ENCODE data around the gene EXD2.

DNA sequence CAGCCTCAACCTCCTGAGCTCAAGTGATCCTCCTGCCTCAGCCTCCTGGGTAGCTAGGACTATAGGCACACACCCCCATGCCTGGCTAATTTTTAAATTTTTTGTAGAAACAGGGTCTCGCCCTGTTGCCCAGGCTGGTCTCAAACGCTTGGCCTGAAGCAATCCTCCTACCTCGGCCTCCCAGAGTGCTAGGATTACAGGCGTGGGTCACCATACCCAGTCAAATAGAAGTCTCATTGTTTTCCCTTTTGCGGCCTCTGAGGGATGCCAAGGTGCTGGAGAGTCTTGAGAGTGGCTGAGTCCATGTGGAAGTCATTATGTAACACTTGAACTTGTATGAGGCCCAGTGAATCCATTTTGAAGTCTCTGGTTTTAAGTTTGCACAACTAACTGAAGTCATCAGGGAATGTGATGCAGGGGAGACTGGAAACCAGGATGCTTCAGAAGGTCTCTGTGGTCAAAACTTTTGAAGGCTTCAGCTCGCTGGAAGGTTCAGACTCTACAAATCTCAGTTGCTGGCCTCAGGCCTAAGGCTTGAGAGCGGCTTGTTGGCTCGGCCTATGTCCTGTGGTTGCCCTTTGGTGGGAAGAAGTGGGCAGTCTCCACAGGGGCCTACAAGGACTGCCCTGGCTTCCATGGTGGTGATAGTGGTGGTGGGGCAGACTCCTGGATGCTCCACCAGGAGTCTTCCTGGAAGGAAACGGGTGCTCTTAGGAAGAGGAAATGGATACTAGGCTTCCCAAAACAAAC is 97.8 kb downstream of the EXD2 start:
- TF ChIP-seq POLR2A (IDR thresholded peaks at IDR 0.05) (no peak), EP300 (IDR thresholded peaks at IDR 0.05) (no peak), POLR2AphosphoS5 (IDR thresholded peaks at IDR 0.05) (no peak)
- TF ChIP-seq, protein P1, sequence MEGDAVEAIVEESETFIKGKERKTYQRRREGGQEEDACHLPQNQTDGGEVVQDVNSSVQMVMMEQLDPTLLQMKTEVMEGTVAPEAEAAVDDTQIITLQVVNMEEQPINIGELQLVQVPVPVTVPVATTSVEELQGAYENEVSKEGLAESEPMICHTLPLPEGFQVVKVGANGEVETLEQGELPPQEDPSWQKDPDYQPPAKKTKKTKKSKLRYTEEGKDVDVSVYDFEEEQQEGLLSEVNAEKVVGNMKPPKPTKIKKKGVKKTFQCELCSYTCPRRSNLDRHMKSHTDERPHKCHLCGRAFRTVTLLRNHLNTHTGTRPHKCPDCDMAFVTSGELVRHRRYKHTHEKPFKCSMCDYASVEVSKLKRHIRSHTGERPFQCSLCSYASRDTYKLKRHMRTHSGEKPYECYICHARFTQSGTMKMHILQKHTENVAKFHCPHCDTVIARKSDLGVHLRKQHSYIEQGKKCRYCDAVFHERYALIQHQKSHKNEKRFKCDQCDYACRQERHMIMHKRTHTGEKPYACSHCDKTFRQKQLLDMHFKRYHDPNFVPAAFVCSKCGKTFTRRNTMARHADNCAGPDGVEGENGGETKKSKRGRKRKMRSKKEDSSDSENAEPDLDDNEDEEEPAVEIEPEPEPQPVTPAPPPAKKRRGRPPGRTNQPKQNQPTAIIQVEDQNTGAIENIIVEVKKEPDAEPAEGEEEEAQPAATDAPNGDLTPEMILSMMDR (IDR thresholded peaks at IDR 0.05) = no peak
